Adrenal gland (tissue), 12 donors: ENCODE measurements around the gene POMGNT2. TPM values are rescaled to one million over a fixed set of nuclear protein-coding genes. Genes with fewer than 3 reads are reported as not detected.
"Not testable (repeated sequence)": the region's sequence is repeated elsewhere in the genome, so short reads cannot be mapped to it uniquely, and the experiment has no call there.

Source experiments
- DNase-seq, 7 donors: peaks; one replicate each; pipeline ENCODE4 v3.0.0-alpha.2; 2019 to 2020
- H3K27ac ChIP-seq, 5 donors: fragments of 200-600 bp; sonication (generic) in 4 of 5; 1 replicate in 3 of 5; 2 replicates in 2 of 5; pipeline versions ENCODE4 v1.5.1 to v1.8.0; 2016 to 2020; ENCODE audit warnings: mild to moderate bottlenecking in 1 of 5
- H3K27me3 ChIP-seq: fragments of 200-600 bp; 2 replicates; pipeline ENCODE4 v1.8.0; 2021
- H3K36me3 ChIP-seq, 2 donors: fragments of 200-600 bp; replicated peaks in 1 of 2; 1 replicate in 1 of 2; 2 replicates in 1 of 2; pipeline versions ENCODE4 v1.5.1 to v1.8.0; 2018 to 2022
- H3K4me1 ChIP-seq, 2 donors: fragments of 200-600 bp; replicated peaks in 1 of 2; 1 replicate in 1 of 2; 2 replicates in 1 of 2; pipeline versions ENCODE4 v1.5.1 to v1.8.0; 2018 to 2021
- H3K4me3 ChIP-seq, 4 donors: fragments of 200-600 bp; sonication (generic) in 3 of 4; one replicate each; pipeline ENCODE4 v1.5.1; 2016 to 2018
- H3K9me3 ChIP-seq, 3 donors: fragments of 200-600 bp; sonication (generic) in 1 of 3; replicated peaks in 1 of 3; 1 replicate in 2 of 3; 2 replicates in 1 of 3; pipeline versions ENCODE4 v1.5.1 to v1.8.0; 2016 to 2021
- CTCF ChIP-seq, 6 experiments: fragments of 450-650 bp in 4 of 6; fragments of 200-600 bp in 2 of 6; sonication (generic) in 1 of 6; IDR thresholded peaks; 1 replicate in 5 of 6; 2 replicates in 1 of 6; pipeline versions ENCODE4 v1.5.1 to v1.8.0; 2016 to 2021; ENCODE audit warnings: antibody characterized with exemption in 6 of 6, mild to moderate bottlenecking in 2 of 6, moderate library complexity in 1 of 6
- POLR2A ChIP-seq, 2 donors: fragments of 450-650 bp; IDR thresholded peaks; one replicate each; pipeline ENCODE4 v1.6.1; 2017; ENCODE audit warnings: antibody characterized with exemption in 2 of 2, mild to moderate bottlenecking in 2 of 2, moderate library complexity in 1 of 2
- WGBS, 4 donors: extraction: QIAGEN DNeasy Blood & Tissue Kit in 2 of 4; methylation state at CpG; one replicate each; pipeline versions ENCODE4 v1.1.5 to v1.1.7; 2013 to 2017; 5-methylcytosine and 5-hydroxymethylcytosine counted together
- intact Hi-C, 2 donors: fragments of 100-400 bp; cut with DNase I; formaldehyde crosslinking; loops; one replicate each; pipeline versions ENCODE4 v1.14.1 to v1.15.0; 2022 to 2023
- polyA plus RNA-seq, 3 donors: library from polyadenylated mRNA; stranded (reverse); fragments of 200-250 nt in 2 of 3; fragments of 350-450 nt in 1 of 3; fragmentation: Illumina TruSeq in 1 of 3; extraction: RNeasy Lipid Tissue Mini Kit (QIAGEN cat#74804) in 1 of 3; gene quantifications; one replicate each; pipeline ENCODE4 v1.2.3, GENCODE V29; 2013 to 2014
- total RNA-seq, 9 donors: library from RNA; depleted of rRNA in 4 of 9; stranded (reverse); fragments of >200 nt in 4 of 9; fragments of 120-200 nt in 1 of 9; fragmentation: NEBNext Ultra II Directional in 1 of 9; extraction: Animal tissue kit (Norgen Biotek cat#: 25700) in 1 of 9; gene quantifications; one replicate each; pipeline versions ENCODE4 v1.1.0 to v1.2.4, GENCODE V29; 2013 to 2023
- donor health status: healthy with polysubstance abuse.
- donor health status: Bipolar disorder and iron deficiency.
- donor health status: DM: yes; HTN: yes; CAD: no.
- donor health status: DM: no; HTN: no; CAD: no.
- donor health status: DM: no; HTN: no; CAD: no.
- donor health status: DM: yes; HTN: yes; CAD: no.

POMGNT2 gene
- total and polyA plus RNA-seq, 12 donors: 6.5 to 44.9 (median 18.6) TPM

- H3K27me3 ChIP-seq: no peaks in the 10 kb centered on the region
- H3K9me3 ChIP-seq: peaks cover 0 to 7% (median 3%) of the 10 kb centered on the region in 3 donors
- intact Hi-C loops: no loop called here
- H3K27ac ChIP-seq: no peak overlapping the region
- 80 to 96% (median 93%) methylated on average over 4 to 5 of the region's 5 CpGs for WGBS, 4 donors
- no peak overlapping the region for H3K4me3 ChIP-seq
- DNase-seq: no peak
- H3K4me1 ChIP-seq: no peaks in the 10 kb centered on the region
- no peaks in the 10 kb centered on the region for H3K36me3 ChIP-seq
- TF ChIP-seq POLR2A (IDR thresholded peaks at IDR 0.05): no peak
- no peak for TF ChIP-seq CTCF (IDR thresholded peaks at IDR 0.05)
Measured at GRCh38 chr3:43054754-43055153, 51.1 kb downstream of the POMGNT2 start.

DNA sequence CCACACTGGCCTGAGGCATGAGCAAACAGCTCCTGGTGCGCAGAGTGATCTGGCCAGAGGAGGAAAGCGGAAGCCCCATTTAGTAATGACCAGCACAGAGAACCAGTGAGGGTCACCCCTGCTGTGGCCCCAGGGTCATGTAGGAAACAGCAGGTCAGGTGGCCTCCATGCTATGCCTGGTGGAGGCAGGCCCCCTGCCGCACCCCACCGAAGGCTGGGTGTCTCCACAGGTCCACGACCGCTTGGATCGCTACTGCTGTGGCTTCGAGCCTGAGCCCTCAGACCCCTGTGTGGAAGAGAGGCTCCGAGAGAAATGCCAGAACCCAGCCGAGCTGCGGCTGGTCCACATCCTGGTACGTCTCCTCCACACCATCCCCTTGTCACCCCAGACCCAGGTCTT, 52.6 kb downstream of the POMGNT2 start:
- no peak for TF ChIP-seq POLR2A (IDR thresholded peaks at IDR 0.05)
- TF ChIP-seq CTCF (IDR thresholded peaks at IDR 0.05): no peak

DNA sequence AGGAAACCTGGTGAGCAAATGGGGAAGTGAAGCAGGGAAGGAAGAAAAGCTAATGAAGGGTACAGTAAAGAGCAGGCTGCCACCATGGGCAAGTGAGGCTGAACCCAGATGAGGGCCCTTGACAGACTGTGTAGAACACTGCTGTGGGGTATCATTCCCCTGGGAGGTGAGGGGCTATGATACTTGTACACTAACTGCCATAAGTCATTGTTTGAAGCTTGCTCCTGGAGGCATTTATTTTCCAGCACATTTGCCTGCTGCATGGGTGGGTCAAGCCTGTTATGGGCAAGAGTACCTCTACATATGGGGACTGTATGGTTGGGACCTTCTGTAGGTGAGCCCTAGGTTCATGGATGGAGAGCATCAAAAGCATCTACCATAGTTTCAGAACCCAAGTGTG, 57.4 kb downstream of the POMGNT2 start:
- intact Hi-C loops: no loop called here
- peaks cover 0 to 7% (median 3%) of the 10 kb centered on the region in 3 donors for H3K9me3 ChIP-seq
- no peak overlapping the region for H3K27ac ChIP-seq
- H3K4me3 ChIP-seq: no peak overlapping the region
- no peak for DNase-seq
- H3K4me1 ChIP-seq: no peaks in the 10 kb centered on the region
- TF ChIP-seq CTCF (IDR thresholded peaks at IDR 0.05) (no peak), POLR2A (IDR thresholded peaks at IDR 0.05) (no peak)
- no peaks in the 10 kb centered on the region for H3K27me3 ChIP-seq
- H3K36me3 ChIP-seq: no peaks in the 10 kb centered on the region

More for the DNA sequence above, 52.6 kb downstream of the POMGNT2 start:
- Histone ChIP-seq H3K9me3 (peaks cover 0 to 7% (median 3%) of the 10 kb centered on the region in 3 donors), H3K36me3 (no peaks in the 10 kb centered on the region), H3K27me3 (no peaks in the 10 kb centered on the region), H3K4me3 (no peak overlapping the region), H3K27ac (no peak overlapping the region), H3K4me1 (no peaks in the 10 kb centered on the region)
- WGBS, 4 donors: 92 to 98% (median 94%) methylated on average over 7 to 12 of the region's 12 CpGs
- no peak for DNase-seq
- intact Hi-C loops: no loop called here

DNA sequence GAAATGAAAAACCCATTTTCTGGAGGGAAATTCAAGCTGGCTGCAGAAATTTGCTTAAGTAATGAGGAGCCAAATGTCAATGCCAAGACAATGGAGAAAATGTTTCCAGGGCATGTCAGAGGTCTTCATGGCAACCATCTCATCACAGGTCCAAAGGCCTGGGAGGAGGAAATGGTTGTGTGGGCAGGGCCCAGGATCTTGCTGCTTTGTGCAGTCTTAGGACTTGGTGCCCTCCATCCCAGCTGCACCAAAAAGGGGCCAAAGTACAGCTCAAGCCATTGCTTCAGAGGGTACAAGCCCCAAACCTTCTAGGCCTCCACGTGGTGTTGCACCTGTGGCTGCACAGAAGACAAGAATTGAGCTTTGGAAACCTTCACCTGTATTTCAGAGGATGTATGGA, 59.3 kb downstream of the POMGNT2 start:
- TF ChIP-seq POLR2A (IDR thresholded peaks at IDR 0.05) (no peak), CTCF (IDR thresholded peaks at IDR 0.05) (no peak)
- 22 to 56% (median 46%) methylated on average over 1 of the region's 1 CpG for WGBS, 4 donors
- Histone ChIP-seq H3K36me3 (no peaks in the 10 kb centered on the region), H3K27me3 (no peaks in the 10 kb centered on the region), H3K4me1 (no peaks in the 10 kb centered on the region), H3K4me3 (no peak overlapping the region), H3K27ac (no peak overlapping the region), H3K9me3 (peaks cover 0 to 7% (median 3%) of the 10 kb centered on the region in 3 donors)
- intact Hi-C loops: no loop called here
- DNase-seq: no peak

GRCh38 chr3:43045079-43045478, 60.8 kb downstream of the POMGNT2 start:
- H3K9me3 ChIP-seq, H3K27me3 ChIP-seq, DNase-seq, H3K4me1 ChIP-seq, H3K36me3 ChIP-seq, intact Hi-C loops, H3K27ac ChIP-seq, H3K4me3 ChIP-seq: not testable (repeated sequence)
